Measurements from ENCODE around the gene PPP1R37.

Gene PPP1R37

GRCh38 chr19:45099467-45100191 lies 6.7 kb downstream of the PPP1R37 start:
- H2AFZ ChIP-seq (ENCODE audit: insufficient read depth, low read length, poor library complexity) = no peak overlapping the region
- H4K8ac ChIP-seq (ENCODE audit: low read depth, low read length) = no peak overlapping the region
- H3K18ac ChIP-seq (ENCODE audit: low read length) = peak overlapping the region; percentile 2
- no peak overlapping the region for H3K14ac ChIP-seq (ENCODE audit: low read length)
- H3K9me3 ChIP-seq (ENCODE audit: insufficient read depth, low read depth, low read length) = no peaks in the 10 kb centered on the region
- H3K79me2 ChIP-seq (ENCODE audit: control insufficient read depth, insufficient read depth, low read length, poor library complexity) = peaks cover 24% of the 10 kb centered on the region
- WGBS (ENCODE audit: extremely low coverage, insufficient coverage, insufficient read length) = no CpG with 5 or more reads among the region's 25 CpGs
- H3K9ac ChIP-seq (ENCODE audit: low read length) = no peak overlapping the region
- H4K12ac ChIP-seq (ENCODE audit: low read depth, low read length) = no peak overlapping the region
- no peak overlapping the region for H4K91ac ChIP-seq (ENCODE audit: low read depth, low read length)
- no peak overlapping the region for H3K23ac ChIP-seq (ENCODE audit: low read length)
- H3K27me3 ChIP-seq (ENCODE audit: insufficient read depth, low read length) = no peaks in the 10 kb centered on the region
- no peak overlapping the region for H3K4me3 ChIP-seq (ENCODE audit: low read depth, low read length)
- no peaks in the 10 kb centered on the region for H3K79me1 ChIP-seq (ENCODE audit: low read length)
- peaks cover 0 to 4% of the 10 kb centered on the region in 2 experiments for H3K36me3 ChIP-seq (ENCODE audit: control insufficient read depth in 1 of 2, insufficient read depth in 2 of 2, low read length in 2 of 2)
- peak overlapping the region; percentile 8 for H3K4ac ChIP-seq (ENCODE audit: low read depth, low read length)
- no peak overlapping the region for H3K27ac ChIP-seq (ENCODE audit: low read depth, low read length)
- no peak overlapping the region for H2BK5ac ChIP-seq (ENCODE audit: low read depth, low read length, poor library complexity)
- H2BK12ac ChIP-seq (ENCODE audit: low read length) = no peak overlapping the region
- no peak overlapping the region for H3K4me2 ChIP-seq (ENCODE audit: low read length)
- peaks cover 22 to 25% of the 10 kb centered on the region in 2 experiments for H3K4me1 ChIP-seq (ENCODE audit: control insufficient read depth in 1 of 2, insufficient read depth in 2 of 2, low read length in 2 of 2)
- H2AK5ac ChIP-seq (ENCODE audit: low read length) = no peak overlapping the region
- DNase-seq = no peak
- no peak overlapping the region for H2BK120ac ChIP-seq (ENCODE audit: insufficient read depth, low read length, poor library complexity)

GRCh38 chr19:45100201-45100600 lies 7.2 kb downstream of the PPP1R37 start:
- DNase-seq = peak in 1 of 2 donors; percentile 21
- H3K4me2 ChIP-seq (ENCODE audit: low read length) = no peak overlapping the region
- no CpG with 5 or more reads among the region's 3 CpGs for WGBS (ENCODE audit: extremely low coverage, insufficient coverage, insufficient read length)

GRCh38 chr19:45100846-45101252 lies 7.9 kb downstream of the PPP1R37 start:
- Histone ChIP-seq H3K4ac (ENCODE audit: low read depth, low read length) (peak overlapping the region; percentile 37), H3K18ac (ENCODE audit: low read length) (no peak overlapping the region), H3K4me3 (ENCODE audit: low read depth, low read length) (no peak overlapping the region), H4K12ac (ENCODE audit: low read depth, low read length) (no peak overlapping the region), H2BK120ac (ENCODE audit: insufficient read depth, low read length, poor library complexity) (no peak overlapping the region), H4K91ac (ENCODE audit: low read depth, low read length) (no peak overlapping the region), H3K14ac (ENCODE audit: low read length) (no peak overlapping the region), H3K36me3 (ENCODE audit: control insufficient read depth in 1 of 2, insufficient read depth in 2 of 2, low read length in 2 of 2) (peaks cover 0 to 8% of the 10 kb centered on the region in 2 experiments), H3K23ac (ENCODE audit: low read length) (no peak overlapping the region), H3K4me2 (ENCODE audit: low read length) (no peak overlapping the region), H3K9me3 (ENCODE audit: insufficient read depth, low read depth, low read length) (no peaks in the 10 kb centered on the region), H2AFZ (ENCODE audit: insufficient read depth, low read length, poor library complexity) (no peak overlapping the region), H3K9ac (ENCODE audit: low read length) (no peak overlapping the region), H2AK5ac (ENCODE audit: low read length) (no peak overlapping the region), H3K79me1 (ENCODE audit: low read length) (no peaks in the 10 kb centered on the region), H2BK12ac (ENCODE audit: low read length) (no peak overlapping the region), H2BK5ac (ENCODE audit: low read depth, low read length, poor library complexity) (no peak overlapping the region), H3K27me3 (ENCODE audit: insufficient read depth, low read length) (no peaks in the 10 kb centered on the region), H4K8ac (ENCODE audit: low read depth, low read length) (no peak overlapping the region), H3K27ac (ENCODE audit: low read depth, low read length) (no peak overlapping the region), H3K4me1 (ENCODE audit: control insufficient read depth in 1 of 2, insufficient read depth in 2 of 2, low read length in 2 of 2) (peaks cover 20 to 25% of the 10 kb centered on the region in 2 experiments), H3K79me2 (ENCODE audit: control insufficient read depth, insufficient read depth, low read length, poor library complexity) (peaks cover 23% of the 10 kb centered on the region)
- WGBS (ENCODE audit: extremely low coverage, insufficient coverage, insufficient read length) = no CpG with 5 or more reads among the region's 8 CpGs
- no peak for DNase-seq

More at GRCh38 chr19:45100201-45100600, 7.2 kb downstream of the PPP1R37 start:
- Histone ChIP-seq H4K12ac (ENCODE audit: low read depth, low read length) (no peak overlapping the region), H3K27me3 (ENCODE audit: insufficient read depth, low read length) (no peaks in the 10 kb centered on the region), H2AFZ (ENCODE audit: insufficient read depth, low read length, poor library complexity) (no peak overlapping the region), H2BK5ac (ENCODE audit: low read depth, low read length, poor library complexity) (no peak overlapping the region), H3K79me1 (ENCODE audit: low read length) (no peaks in the 10 kb centered on the region), H4K8ac (ENCODE audit: low read depth, low read length) (no peak overlapping the region), H3K18ac (ENCODE audit: low read length) (no peak overlapping the region), H2BK120ac (ENCODE audit: insufficient read depth, low read length, poor library complexity) (no peak overlapping the region), H3K23ac (ENCODE audit: low read length) (no peak overlapping the region), H3K9ac (ENCODE audit: low read length) (no peak overlapping the region), H2AK5ac (ENCODE audit: low read length) (no peak overlapping the region), H3K4ac (ENCODE audit: low read depth, low read length) (peak overlapping the region; percentile 2), H3K4me3 (ENCODE audit: low read depth, low read length) (no peak overlapping the region), H4K91ac (ENCODE audit: low read depth, low read length) (no peak overlapping the region), H3K14ac (ENCODE audit: low read length) (no peak overlapping the region), H3K27ac (ENCODE audit: low read depth, low read length) (no peak overlapping the region), H3K36me3 (ENCODE audit: control insufficient read depth in 1 of 2, insufficient read depth in 2 of 2, low read length in 2 of 2) (peaks cover 0 to 8% of the 10 kb centered on the region in 2 experiments), H3K9me3 (ENCODE audit: insufficient read depth, low read depth, low read length) (no peaks in the 10 kb centered on the region), H3K4me1 (ENCODE audit: control insufficient read depth in 1 of 2, insufficient read depth in 2 of 2, low read length in 2 of 2) (peaks cover 20 to 25% of the 10 kb centered on the region in 2 experiments), H2BK12ac (ENCODE audit: low read length) (no peak overlapping the region), H3K79me2 (ENCODE audit: control insufficient read depth, insufficient read depth, low read length, poor library complexity) (peaks cover 23% of the 10 kb centered on the region)

GRCh38 chr19:45101806-45102205 lies 8.8 kb downstream of the PPP1R37 start:
- Histone ChIP-seq H2BK5ac (ENCODE audit: low read depth, low read length, poor library complexity) (no peak overlapping the region), H3K14ac (ENCODE audit: low read length) (no peak overlapping the region), H3K23ac (ENCODE audit: low read length) (no peak overlapping the region), H4K12ac (ENCODE audit: low read depth, low read length) (no peak overlapping the region), H2BK12ac (ENCODE audit: low read length) (no peak overlapping the region), H3K36me3 (ENCODE audit: control insufficient read depth in 1 of 2, insufficient read depth in 2 of 2, low read length in 2 of 2) (peaks cover 0 to 5% of the 10 kb centered on the region in 2 experiments), H2AFZ (ENCODE audit: insufficient read depth, low read length, poor library complexity) (no peak overlapping the region), H4K8ac (ENCODE audit: low read depth, low read length) (no peak overlapping the region), H3K79me2 (ENCODE audit: control insufficient read depth, insufficient read depth, low read length, poor library complexity) (peaks cover 23% of the 10 kb centered on the region), H3K9ac (ENCODE audit: low read length) (no peak overlapping the region), H3K4me3 (ENCODE audit: low read depth, low read length) (no peak overlapping the region), H3K4ac (ENCODE audit: low read depth, low read length) (peak overlapping the region; percentile 13), H3K18ac (ENCODE audit: low read length) (no peak overlapping the region), H3K4me1 (ENCODE audit: control insufficient read depth in 1 of 2, insufficient read depth in 2 of 2, low read length in 2 of 2) (peaks cover 20 to 25% of the 10 kb centered on the region in 2 experiments), H3K9me3 (ENCODE audit: insufficient read depth, low read depth, low read length) (no peaks in the 10 kb centered on the region), H3K27me3 (ENCODE audit: insufficient read depth, low read length) (no peaks in the 10 kb centered on the region), H3K27ac (ENCODE audit: low read depth, low read length) (no peak overlapping the region), H2BK120ac (ENCODE audit: insufficient read depth, low read length, poor library complexity) (no peak overlapping the region), H2AK5ac (ENCODE audit: low read length) (no peak overlapping the region), H3K79me1 (ENCODE audit: low read length) (no peaks in the 10 kb centered on the region), H4K91ac (ENCODE audit: low read depth, low read length) (no peak overlapping the region), H3K4me2 (ENCODE audit: low read length) (no peak overlapping the region)
- DNase-seq = no peak
- WGBS (ENCODE audit: extremely low coverage, insufficient coverage, insufficient read length) = no CpG with 5 or more reads among the region's 8 CpGs

All from trophoblast cell (in vitro differentiated cells and primary cell).